HL-60 (cell line): ENCODE data around the gene DMAC1.

Experiments used
- DNase-seq, 2 experiments: peaks; one replicate each; pipeline ENCODE4 v3.0.0-alpha.2; 2010 to 2020; ENCODE audit warnings: low read depth in 1 of 2, low spot score in 1 of 2
- H3K27ac ChIP-seq: fragments of 250-450 bp; sonication (Bioruptor Pico); replicated peaks from 2 replicates; pipeline ENCODE4 v1.5.1; 2020; ENCODE audit warnings: mild to moderate bottlenecking, moderate library complexity
- H3K27me3 ChIP-seq: fragments of 250-450 bp; sonication (Bioruptor Pico); 2 replicates; pipeline ENCODE4 v1.5.1; 2021; ENCODE audit warnings: mild to moderate bottlenecking, moderate library complexity; ENCODE audit not compliant: insufficient read depth, poor library complexity, severe bottlenecking
- H3K4me3 ChIP-seq: replicated peaks from 2 replicates; pipeline ENCODE4 v1.5.1; 2011; ENCODE audit warnings: mild to moderate bottlenecking, control low read depth, low read length; ENCODE audit not compliant: insufficient read depth
- GABPA ChIP-seq: IDR thresholded peaks from 2 replicates; pipeline ENCODE4 v1.6.1; 2012; ENCODE audit warnings: low read depth
- POLR2AphosphoS5 ChIP-seq: IDR thresholded peaks from 2 replicates; pipeline ENCODE4 v1.6.1; 2012; ENCODE audit warnings: low read depth
- REST ChIP-seq: IDR thresholded peaks from 2 replicates; pipeline ENCODE4 v1.6.1; 2012; ENCODE audit warnings: low read depth; ENCODE audit not compliant: insufficient replicate concordance
- SPI1 ChIP-seq: IDR thresholded peaks from 2 replicates; pipeline ENCODE4 v1.6.1; 2012; ENCODE audit warnings: low read depth, mild to moderate bottlenecking, borderline replicate concordance
- TF ChIP-seq, protein P1 (sequence below): IDR thresholded peaks from one replicate; pipeline ENCODE4 v1.5.1; 2011; ENCODE audit warnings: low read length, control low read depth, inconsistent platforms; ENCODE audit not compliant: insufficient read depth

DMAC1 gene

DNA sequence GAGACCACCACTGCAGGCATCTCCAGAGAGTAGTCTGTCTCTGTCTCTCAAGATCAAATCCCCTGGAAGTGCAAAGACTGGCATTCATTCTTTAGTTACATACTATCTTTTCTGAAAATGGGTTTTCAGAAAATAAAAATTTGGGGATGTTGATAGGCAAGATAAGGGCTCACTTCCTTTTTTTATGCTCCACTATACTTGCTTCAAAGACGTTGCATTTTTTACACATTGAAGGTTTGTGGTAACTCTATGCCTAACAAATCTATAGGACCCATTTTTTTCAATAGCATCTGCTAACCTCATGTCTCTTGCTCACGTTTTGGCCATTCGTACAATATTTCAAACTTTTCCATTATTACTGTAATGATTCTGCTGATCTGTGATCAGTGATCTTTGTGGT, 37.0 kb downstream of the DMAC1 start:
- TF ChIP-seq SPI1: peak; percentile 67
- TF ChIP-seq POLR2AphosphoS5: no peak
- Histone ChIP-seq H3K27ac (no peak overlapping the region), H3K27me3 (no peaks in the 10 kb centered on the region), H3K4me3 (no peak overlapping the region)
- DNase-seq: no peak

DNA sequence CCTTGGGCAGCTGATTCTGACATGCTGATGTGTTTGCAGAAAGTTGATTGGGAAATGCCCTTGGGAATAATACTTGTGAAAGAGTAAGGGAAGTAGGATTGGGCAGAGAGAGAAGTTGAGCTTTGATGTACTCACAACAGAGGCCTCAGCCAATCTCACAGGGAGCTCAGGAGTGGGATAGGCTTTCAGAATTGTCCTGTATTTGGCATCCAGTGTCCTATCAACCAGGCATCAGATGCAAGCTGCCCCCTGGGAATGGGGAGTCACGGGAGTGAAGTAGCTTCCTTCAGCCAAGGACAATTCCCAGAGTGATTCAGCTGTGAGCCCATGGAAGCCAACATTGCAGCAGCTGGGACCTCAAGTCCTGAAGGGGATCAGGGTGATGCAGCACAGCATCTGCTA, 39.6 kb downstream of the DMAC1 start:
- Histone ChIP-seq H3K27ac (no peak overlapping the region), H3K4me3 (no peak overlapping the region), H3K27me3 (no peaks in the 10 kb centered on the region)
- no peak for DNase-seq
- no peak for TF ChIP-seq GABPA
- TF ChIP-seq REST: no peak
- TF ChIP-seq SPI1: no peak
- TF ChIP-seq POLR2AphosphoS5: no peak
- TF ChIP-seq, protein P1, sequence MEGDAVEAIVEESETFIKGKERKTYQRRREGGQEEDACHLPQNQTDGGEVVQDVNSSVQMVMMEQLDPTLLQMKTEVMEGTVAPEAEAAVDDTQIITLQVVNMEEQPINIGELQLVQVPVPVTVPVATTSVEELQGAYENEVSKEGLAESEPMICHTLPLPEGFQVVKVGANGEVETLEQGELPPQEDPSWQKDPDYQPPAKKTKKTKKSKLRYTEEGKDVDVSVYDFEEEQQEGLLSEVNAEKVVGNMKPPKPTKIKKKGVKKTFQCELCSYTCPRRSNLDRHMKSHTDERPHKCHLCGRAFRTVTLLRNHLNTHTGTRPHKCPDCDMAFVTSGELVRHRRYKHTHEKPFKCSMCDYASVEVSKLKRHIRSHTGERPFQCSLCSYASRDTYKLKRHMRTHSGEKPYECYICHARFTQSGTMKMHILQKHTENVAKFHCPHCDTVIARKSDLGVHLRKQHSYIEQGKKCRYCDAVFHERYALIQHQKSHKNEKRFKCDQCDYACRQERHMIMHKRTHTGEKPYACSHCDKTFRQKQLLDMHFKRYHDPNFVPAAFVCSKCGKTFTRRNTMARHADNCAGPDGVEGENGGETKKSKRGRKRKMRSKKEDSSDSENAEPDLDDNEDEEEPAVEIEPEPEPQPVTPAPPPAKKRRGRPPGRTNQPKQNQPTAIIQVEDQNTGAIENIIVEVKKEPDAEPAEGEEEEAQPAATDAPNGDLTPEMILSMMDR: no peak

DNA sequence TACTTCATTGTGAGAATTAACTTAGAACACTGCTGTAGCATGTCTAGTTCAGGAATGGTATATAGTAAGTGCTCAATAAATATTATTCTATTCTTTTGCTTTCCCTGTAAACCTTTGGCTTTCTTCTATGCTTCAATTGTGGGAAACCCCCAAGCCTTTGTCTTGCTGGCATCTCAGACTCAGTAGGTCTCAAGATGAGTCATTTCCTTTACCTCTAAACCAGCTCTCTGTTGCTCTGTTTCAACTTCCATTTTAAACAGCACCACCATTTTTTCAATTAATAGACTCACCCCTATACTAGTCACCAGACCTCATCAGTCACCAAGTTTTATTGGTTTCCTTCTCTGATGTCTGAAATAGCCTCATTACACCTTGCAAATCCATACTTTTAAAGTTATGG, 43.5 kb downstream of the DMAC1 start:
- Histone ChIP-seq H3K4me3 (no peak overlapping the region), H3K27me3 (no peaks in the 10 kb centered on the region), H3K27ac (no peak overlapping the region)
- no peak for DNase-seq
- TF ChIP-seq, protein P1: no peak
- TF ChIP-seq POLR2AphosphoS5 (no peak), REST (no peak), SPI1 (no peak), GABPA (no peak)

- Histone ChIP-seq H3K27ac (no peak overlapping the region), H3K4me3 (no peak overlapping the region), H3K27me3 (no peaks in the 10 kb centered on the region)
- DNase-seq: no peak
- TF ChIP-seq, protein P1: no peak
- no peak for TF ChIP-seq SPI1
- TF ChIP-seq POLR2AphosphoS5: no peak
- TF ChIP-seq GABPA: no peak
- TF ChIP-seq REST: no peak
Measured at GRCh38 chr9:7752481-7752880, 47.1 kb downstream of the DMAC1 start.
